DOHH2 (cell line): ENCODE measurements around the gene MAP2K2.

Experiments
- EZH2phosphoT487 ChIP-seq: fragments of 200-600 bp; sonication (generic); IDR thresholded peaks from 2 replicates; pipeline ENCODE4 v1.6.1; 2017; ENCODE audit warnings: borderline replicate concordance, mild to moderate bottlenecking, antibody characterized with exemption, low read length, moderate library complexity, mixed read lengths
- TF ChIP-seq, protein P1 (sequence below): fragments of 200-600 bp; sonication (generic); IDR thresholded peaks from one replicate; pipeline ENCODE4 v1.5.1; 2014; ENCODE audit warnings: antibody characterized with exemption, mild to moderate bottlenecking, low read depth, low read length; ENCODE audit not compliant: poor library complexity, severe bottlenecking

DNA sequence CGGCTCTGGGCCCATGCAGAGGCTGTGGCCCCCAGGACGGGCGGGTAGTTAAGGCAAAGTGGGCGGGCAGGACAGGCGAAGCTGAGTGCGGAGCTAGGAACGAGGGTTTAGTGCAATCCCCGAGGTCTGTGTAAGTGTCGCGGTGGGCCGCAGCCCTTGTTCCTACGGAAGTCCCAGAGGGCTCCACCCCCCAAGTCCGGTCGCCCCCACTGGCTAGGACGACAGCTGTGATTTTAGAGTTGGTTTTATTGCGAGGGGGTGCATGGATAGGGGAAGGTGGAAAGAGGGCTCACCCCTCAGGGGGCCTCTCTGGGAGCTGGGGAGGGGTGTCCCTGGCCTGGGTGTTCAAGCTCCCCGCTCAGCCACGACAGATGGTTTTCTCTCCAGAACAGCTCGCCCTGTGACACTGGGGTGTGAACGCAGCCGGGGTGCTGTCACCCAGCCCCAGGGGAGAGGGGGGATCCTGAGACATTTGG lies 78.9 kb downstream of the MAP2K2 start:
- TF ChIP-seq EZH2phosphoT487, result no peak
- TF ChIP-seq, protein P1, sequence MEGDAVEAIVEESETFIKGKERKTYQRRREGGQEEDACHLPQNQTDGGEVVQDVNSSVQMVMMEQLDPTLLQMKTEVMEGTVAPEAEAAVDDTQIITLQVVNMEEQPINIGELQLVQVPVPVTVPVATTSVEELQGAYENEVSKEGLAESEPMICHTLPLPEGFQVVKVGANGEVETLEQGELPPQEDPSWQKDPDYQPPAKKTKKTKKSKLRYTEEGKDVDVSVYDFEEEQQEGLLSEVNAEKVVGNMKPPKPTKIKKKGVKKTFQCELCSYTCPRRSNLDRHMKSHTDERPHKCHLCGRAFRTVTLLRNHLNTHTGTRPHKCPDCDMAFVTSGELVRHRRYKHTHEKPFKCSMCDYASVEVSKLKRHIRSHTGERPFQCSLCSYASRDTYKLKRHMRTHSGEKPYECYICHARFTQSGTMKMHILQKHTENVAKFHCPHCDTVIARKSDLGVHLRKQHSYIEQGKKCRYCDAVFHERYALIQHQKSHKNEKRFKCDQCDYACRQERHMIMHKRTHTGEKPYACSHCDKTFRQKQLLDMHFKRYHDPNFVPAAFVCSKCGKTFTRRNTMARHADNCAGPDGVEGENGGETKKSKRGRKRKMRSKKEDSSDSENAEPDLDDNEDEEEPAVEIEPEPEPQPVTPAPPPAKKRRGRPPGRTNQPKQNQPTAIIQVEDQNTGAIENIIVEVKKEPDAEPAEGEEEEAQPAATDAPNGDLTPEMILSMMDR, result no peak
